Kidney epithelial cell (primary cell): ENCODE data around the gene ARSG. TPM values are rescaled to one million over a fixed set of nuclear protein-coding genes. Genes with fewer than 3 reads are reported as not detected.

Experiments used
- DNase-seq: peaks from one replicate; pipeline ENCODE4 v3.0.0-alpha.2; 2010; ENCODE audit warnings: low read depth
- H3K27me3 ChIP-seq: 2 replicates; pipeline ENCODE4 v1.6.0; 2011; ENCODE audit warnings: low read length; ENCODE audit not compliant: control insufficient read depth, insufficient read depth
- H3K36me3 ChIP-seq: 2 replicates; pipeline ENCODE4 v1.5.1; 2011; ENCODE audit warnings: low read length; ENCODE audit not compliant: control insufficient read depth, insufficient read depth
- H3K4me3 ChIP-seq: 2 replicates; pipeline ENCODE4 v1.5.1; 2011; ENCODE audit warnings: low read depth, mild to moderate bottlenecking, control low read depth, low read length
- total RNA-seq: library from RNA; depleted of rRNA; stranded (reverse); fragments of >200 nt; gene quantifications from 2 replicates; pipeline ENCODE4 v1.2.3, GENCODE V29; 2015
- TF ChIP-seq, protein P1 (sequence below): IDR thresholded peaks from 2 replicates; pipeline ENCODE4 v1.5.1; 2011; ENCODE audit warnings: mild to moderate bottlenecking, moderate library complexity, low read length, control low read depth, inconsistent platforms; ENCODE audit not compliant: insufficient read depth, poor library complexity, severe bottlenecking

Gene ARSG
- total RNA-seq, 1 donor from 2014 or later, result 2.9 TPM

DNA sequence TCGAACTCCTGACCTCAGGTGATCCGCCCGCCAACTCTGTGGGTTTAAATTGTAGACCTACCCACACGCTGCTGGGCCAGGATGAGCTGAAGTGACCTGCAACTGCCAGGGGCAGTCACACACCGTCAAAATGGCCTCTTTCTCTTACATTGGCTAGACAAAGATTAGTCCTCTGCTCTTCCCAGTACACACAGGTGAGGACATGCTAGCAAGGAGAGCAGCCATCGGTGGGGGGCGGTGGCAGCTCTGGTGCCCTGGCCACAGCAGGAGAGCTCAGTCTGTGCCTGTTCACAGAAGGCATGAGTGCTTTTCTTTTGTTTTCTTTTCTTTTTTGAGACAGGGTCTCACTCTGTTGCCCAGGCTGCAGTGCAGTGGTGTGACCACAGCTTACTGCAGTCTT, 136.3 kb downstream of the ARSG start:
- peaks cover 1% of the 10 kb centered on the region for H3K36me3 ChIP-seq

DNA sequence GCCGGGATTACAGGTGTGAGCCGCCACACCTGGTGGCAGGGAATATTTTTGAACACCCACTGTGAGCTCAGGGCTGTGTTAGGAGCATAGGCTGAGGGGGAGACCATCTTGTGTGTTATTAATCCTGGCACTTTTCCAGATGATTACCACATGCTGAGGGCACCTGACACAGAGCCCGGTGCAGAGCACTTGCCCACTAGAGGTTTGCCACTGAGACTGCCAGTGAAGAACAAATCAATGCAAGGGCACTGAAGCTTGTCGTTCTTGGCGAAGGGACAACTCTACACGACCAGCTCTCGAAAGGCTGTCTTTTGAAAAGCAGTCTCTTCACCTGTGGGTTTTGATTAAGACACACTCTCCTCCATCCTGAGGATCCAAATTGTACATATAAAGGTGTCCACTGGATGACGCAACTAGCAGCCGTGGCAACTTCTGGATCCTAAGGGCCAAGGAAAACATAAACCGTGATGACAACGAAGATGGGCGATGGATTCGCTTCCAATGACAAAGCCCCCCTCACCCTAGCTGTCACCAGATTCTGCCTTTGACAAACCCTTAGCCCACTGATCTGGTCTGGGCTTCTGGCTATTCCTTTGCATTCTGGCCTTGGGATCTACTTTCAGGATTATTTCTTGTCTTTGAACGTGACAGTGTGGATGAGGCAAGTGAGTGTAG, 137.3 kb downstream of the ARSG start:
- DNase-seq, result no peak
- peaks cover 1% of the 10 kb centered on the region for H3K36me3 ChIP-seq
- TF ChIP-seq, protein P1, sequence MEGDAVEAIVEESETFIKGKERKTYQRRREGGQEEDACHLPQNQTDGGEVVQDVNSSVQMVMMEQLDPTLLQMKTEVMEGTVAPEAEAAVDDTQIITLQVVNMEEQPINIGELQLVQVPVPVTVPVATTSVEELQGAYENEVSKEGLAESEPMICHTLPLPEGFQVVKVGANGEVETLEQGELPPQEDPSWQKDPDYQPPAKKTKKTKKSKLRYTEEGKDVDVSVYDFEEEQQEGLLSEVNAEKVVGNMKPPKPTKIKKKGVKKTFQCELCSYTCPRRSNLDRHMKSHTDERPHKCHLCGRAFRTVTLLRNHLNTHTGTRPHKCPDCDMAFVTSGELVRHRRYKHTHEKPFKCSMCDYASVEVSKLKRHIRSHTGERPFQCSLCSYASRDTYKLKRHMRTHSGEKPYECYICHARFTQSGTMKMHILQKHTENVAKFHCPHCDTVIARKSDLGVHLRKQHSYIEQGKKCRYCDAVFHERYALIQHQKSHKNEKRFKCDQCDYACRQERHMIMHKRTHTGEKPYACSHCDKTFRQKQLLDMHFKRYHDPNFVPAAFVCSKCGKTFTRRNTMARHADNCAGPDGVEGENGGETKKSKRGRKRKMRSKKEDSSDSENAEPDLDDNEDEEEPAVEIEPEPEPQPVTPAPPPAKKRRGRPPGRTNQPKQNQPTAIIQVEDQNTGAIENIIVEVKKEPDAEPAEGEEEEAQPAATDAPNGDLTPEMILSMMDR, result no peak
- H3K4me3 ChIP-seq, result no peak overlapping the region
- H3K27me3 ChIP-seq, result no peaks in the 10 kb centered on the region

More for the DNA sequence above, 136.3 kb downstream of the ARSG start:
- no peak for DNase-seq
- TF ChIP-seq, protein P1, result no peak
- Histone ChIP-seq H3K27me3 (no peaks in the 10 kb centered on the region), H3K4me3 (no peak overlapping the region)

DNA sequence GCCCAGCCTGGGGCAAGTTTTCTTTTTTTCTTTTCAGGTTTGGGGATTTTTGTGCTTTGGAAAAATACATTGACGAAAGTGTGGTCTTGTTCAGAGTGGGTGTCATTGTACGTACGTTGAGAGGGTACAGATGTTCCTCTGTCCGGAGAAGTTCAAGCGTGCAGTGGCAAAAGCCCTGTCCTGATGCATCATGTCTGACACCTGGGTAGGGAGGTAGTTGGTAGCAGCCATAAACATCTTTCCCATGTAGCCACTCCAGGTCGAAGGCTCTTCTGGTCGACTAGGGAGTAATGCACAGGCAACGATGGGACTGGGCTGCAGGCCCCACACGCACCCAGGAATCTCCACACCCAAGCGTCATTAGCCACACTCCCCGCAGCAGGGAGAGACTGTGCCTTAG, 138.6 kb downstream of the ARSG start:
- TF ChIP-seq, protein P1, result no peak
- H3K36me3 ChIP-seq, result peaks cover 3% of the 10 kb centered on the region

DNA sequence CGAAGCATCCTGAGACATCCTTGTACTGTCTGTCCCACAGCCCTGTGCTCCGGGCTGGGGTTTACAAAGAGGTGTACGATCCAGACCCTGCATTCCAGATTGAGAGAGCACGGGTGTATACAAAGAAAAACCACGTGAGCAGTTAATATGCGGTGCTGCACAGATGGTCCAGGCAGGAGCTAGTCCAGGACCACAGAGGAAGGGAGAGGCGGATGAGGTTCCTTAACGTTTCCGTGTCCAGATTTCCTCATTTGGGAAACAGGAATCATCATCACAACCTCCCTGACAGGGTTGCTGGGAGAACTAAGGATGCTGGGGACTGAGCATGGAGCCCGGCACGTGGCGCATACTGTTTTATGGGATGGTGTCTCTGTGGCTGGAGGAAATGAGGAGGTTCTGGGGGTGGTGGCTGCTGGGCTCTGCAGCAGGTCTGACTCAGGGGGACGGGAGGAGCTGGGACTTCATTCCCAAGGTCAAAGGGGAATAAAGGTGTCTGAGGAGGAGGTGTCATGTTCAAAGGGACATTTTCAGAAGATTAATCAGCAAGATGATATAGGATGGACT, 139.8 kb downstream of the ARSG start:
- DNase-seq, result no peak
- TF ChIP-seq, protein P1, result no peak
- H3K36me3 ChIP-seq, result peaks cover 4% of the 10 kb centered on the region

More for the DNA sequence above, 138.6 kb downstream of the ARSG start:
- Histone ChIP-seq H3K4me3 (no peak overlapping the region), H3K27me3 (no peaks in the 10 kb centered on the region)
- DNase-seq, result no peak

DNA sequence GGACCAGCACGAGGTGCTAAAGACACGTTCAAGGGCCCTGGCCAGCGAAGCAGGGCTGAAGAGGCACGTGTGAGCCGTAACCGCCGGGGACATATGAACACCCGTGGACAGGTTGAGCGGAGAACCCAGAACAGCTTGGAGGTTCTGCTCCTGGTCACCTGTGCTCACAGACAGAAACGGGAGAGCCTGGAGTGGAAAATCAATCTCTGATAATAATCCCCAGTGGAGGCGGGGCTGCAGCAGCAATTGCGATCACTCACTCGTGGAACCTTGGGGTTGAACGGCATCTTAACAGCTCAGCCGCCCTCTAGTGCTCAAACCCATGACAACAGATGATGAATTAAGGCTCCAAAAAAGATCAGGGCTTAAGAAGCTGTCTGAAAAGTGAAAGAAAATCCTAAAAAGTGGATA, 140.4 kb downstream of the ARSG start:
- TF ChIP-seq, protein P1, result peak; percentile 48
- Histone ChIP-seq H3K36me3 (peaks cover 4% of the 10 kb centered on the region), H3K4me3 (no peak overlapping the region), H3K27me3 (no peaks in the 10 kb centered on the region)
- no peak for DNase-seq

More for the DNA sequence above, 139.8 kb downstream of the ARSG start:
- Histone ChIP-seq H3K27me3 (no peaks in the 10 kb centered on the region), H3K4me3 (no peak overlapping the region)
